ES-I3 (cell line): ENCODE measurements around the gene SLC17A7.

ENCODE experiments used
- H3K36me3 ChIP-seq: 2 replicates; pipeline ENCODE4 v1.6.1; 2013; ENCODE audit warnings: mild to moderate bottlenecking, low read length, control low read depth, moderate library complexity; ENCODE audit not compliant: insufficient read depth
- H3K4me1 ChIP-seq: 2 replicates; pipeline ENCODE4 v1.6.1; 2013; ENCODE audit warnings: mild to moderate bottlenecking, control low read depth, low read length; ENCODE audit not compliant: insufficient read depth
- H3K9ac ChIP-seq: 2 replicates; pipeline ENCODE4 v1.6.1; 2013; ENCODE audit warnings: low read depth, mild to moderate bottlenecking, low read length, moderate library complexity
- H3K9me3 ChIP-seq: 2 replicates; pipeline ENCODE4 v1.6.1; 2013; ENCODE audit warnings: mild to moderate bottlenecking, low read length, moderate library complexity; ENCODE audit not compliant: control insufficient read depth, insufficient read depth

Gene SLC17A7

DNA sequence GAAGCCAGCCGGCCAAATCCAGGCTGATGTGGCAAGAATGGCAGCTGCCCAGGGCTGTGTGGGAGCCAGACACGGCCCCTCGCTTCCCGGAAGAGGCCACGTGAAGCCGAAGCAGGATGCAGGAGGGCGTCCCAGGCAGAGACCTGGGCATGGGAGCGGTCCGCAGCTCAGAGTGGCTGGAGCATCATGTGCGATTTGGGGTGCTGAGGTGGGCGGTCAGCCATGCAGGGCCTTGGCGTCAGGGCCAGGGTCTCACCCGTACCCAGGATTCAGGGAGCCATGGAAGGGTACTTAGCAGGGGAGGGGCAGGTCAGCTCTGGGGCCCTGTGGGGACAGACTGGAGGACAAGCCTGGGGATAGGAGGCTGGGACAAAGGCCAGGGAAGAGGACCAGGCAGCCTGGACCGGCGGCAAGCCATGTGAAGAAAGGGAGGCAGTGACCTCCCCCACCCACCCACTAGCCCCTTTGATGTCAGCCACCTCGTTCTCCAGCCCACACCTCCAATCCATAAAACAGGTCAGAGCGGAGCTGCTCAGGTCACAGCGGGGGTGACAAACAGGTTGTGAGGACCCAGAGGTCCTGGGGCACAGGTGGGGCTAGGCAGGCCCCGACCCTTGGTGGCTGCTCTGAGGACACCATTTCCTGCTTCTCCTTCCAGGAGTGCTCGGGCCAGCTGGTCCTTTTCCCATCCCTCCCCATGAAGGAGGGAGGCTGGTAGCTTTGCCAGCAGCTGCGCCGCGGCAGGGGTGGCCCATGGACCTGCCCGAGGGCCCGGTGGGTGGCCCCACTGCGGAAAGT, 51.0 kb downstream of the SLC17A7 start:
- no peaks in the 10 kb centered on the region for H3K36me3 ChIP-seq
- no peak overlapping the region for H3K9ac ChIP-seq
- H3K9me3 ChIP-seq = no peaks in the 10 kb centered on the region
- 0 out of 2 replicates have a peak, but pooled peaks cover 10% of the 10 kb centered on the region for H3K4me1 ChIP-seq

DNA sequence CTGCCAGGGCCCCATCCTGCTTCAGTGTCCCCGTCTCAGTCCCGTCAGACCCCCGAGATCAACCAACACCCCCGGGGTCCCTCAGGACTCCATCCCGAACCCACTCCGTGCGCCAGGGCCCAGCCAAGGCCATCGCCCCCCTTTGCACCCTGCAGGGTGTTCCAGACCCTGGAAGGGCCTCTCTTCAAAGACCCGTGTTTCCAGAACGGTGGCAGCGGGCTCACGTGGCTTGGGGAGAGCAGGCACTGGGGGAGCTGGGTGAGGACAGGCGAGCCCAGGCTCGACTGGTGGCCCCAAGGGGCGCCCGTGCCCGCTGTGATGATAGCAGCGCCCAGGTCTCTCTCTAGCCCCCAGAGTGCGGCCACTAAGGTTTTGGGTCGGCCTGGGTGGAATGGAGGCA, 51.9 kb downstream of the SLC17A7 start:
- H3K4me1 ChIP-seq = 0 out of 2 replicates have a peak, but pooled peaks cover 9% of the 10 kb centered on the region
- no peaks in the 10 kb centered on the region for H3K9me3 ChIP-seq
- H3K9ac ChIP-seq = no peak overlapping the region
- H3K36me3 ChIP-seq = no peaks in the 10 kb centered on the region

DNA sequence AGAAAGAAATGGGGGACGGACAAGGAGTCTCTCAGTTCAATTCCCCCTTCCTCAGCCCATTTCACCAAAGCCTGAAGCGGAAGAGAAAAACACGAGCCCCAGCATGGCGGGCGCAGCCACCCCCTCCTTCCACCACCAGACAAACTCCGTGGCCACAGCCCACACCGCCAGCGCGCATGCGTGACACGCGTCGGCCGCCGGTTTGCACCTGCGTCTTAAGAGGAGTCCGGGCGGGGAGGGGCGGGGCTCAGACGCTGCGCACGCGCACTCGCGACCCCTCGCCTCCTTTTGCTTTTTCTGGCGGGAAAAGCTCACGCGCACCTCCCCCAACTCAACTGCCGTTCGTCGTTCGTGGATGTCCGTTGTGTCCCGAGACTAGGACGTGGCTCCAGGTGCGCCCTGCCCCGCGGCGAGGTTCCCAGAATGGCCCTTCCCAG, 53.4 kb downstream of the SLC17A7 start, which contains the start of gene KASH5:
Gene KASH5, plus strand, starts transcription at position 314 of the 437 bp plus-strand sequence. CDS start 2,635 bp downstream, outside the sequence.
- Histone ChIP-seq H3K9me3 (no peaks in the 10 kb centered on the region), H3K4me1 (0 out of 2 replicates have a peak, but pooled peaks cover 4% of the 10 kb centered on the region), H3K36me3 (no peaks in the 10 kb centered on the region), H3K9ac (no peak within 1 kb of the TSS)

DNA sequence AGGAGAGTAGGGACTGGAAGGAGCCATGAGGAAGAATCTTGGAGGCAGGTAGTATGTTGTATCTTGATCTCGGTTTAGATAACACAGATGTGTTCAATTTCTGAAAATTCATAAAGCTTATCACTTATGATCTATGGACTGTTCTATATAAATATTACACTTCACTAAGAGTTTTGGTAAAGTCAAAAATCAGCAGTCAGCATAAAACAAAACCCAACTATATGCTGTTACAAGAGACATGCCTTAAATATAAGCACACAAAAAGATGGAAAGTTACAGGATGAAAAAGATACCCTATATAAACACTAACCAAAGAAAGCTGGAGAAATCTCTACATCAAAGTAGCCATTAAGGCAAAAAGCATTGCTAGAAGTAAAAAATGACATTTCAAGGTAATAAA, 57.7 kb downstream of the SLC17A7 start:
- Histone ChIP-seq H3K9me3 (no peaks in the 10 kb centered on the region), H3K4me1 (no peaks in the 10 kb centered on the region), H3K9ac (no peak overlapping the region), H3K36me3 (no peaks in the 10 kb centered on the region)

DNA sequence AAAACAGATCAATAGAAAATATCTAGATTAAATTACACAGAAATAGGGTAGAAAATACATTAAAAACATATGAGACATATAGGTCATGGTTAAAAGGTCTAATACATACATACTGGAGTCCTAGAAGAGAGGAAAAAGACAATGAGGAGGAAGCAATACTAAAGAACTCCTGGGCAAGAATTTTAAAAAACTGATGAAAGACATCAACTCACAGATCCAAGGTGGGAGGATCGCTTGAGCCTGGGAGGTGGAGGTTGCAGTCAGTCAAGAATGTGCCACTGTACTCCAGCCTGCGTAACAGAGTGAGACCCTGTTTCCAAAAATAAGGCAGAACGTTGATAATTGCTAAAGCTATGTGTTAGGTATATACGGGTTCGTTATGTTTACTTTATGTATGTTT, 58.7 kb downstream of the SLC17A7 start:
- Histone ChIP-seq H3K9ac (no peak overlapping the region), H3K9me3 (no peaks in the 10 kb centered on the region), H3K4me1 (no peaks in the 10 kb centered on the region), H3K36me3 (no peaks in the 10 kb centered on the region)

DNA sequence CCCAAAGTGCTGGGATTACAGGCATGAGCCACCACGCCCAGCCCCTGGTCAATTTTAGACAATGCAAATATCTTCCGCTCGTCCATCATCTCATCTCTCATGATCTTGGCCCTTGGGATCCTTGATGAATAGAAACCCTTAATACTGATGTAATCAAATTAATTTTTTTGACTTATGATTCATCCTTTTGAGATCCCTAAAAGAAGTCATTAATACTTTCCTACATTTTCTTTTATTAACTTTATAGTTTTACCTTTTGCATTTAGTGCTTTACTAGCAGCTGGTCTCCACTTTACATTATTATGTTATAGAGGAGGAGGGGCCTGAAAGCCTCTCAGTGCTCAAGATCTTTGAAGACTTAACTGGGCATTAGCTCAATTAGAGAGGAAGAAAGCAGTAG, 60.9 kb downstream of the SLC17A7 start:
- H3K9ac ChIP-seq = no peak overlapping the region

More for the DNA sequence above, 60.9 kb downstream of the SLC17A7 start:
- H3K9me3 ChIP-seq = no peaks in the 10 kb centered on the region
- H3K36me3 ChIP-seq = no peaks in the 10 kb centered on the region
- H3K4me1 ChIP-seq = no peaks in the 10 kb centered on the region
